COR-L47 (cell line): ENCODE measurements around the gene G3BP1.
A peak's percentile ranks its signal among the peaks of the same experiment; 100 is the strongest.
"Not testable (repeated sequence)": the region's sequence is repeated elsewhere in the genome, so short reads cannot be mapped to it uniquely, and the experiment has no call there.

ENCODE experiments used
- DNase-seq: peaks from one replicate; lab custom pipeline; 2025; lab: John Stamatoyannopoulos, UW

The G3BP1 gene

DNA sequence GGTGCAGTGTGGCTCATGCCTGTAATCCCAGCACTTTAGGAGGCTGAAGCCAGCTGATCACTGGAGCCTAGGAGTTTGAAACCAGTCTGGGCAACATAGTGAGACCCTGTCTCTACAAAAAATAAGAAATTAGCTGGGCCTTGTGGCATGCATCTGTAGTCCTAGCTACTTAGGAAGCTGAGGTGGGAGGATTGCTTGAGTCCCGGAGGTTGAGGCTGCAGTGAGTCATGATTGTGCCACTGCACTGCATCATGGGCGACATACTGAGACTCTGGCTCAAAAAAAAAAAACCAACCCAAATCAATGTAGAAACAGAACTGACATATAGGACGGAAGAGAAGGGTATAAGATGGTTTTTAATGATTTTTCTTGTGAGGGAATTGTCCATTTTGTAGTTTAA, 27.7 kb downstream of the G3BP1 start:
- DNase-seq: no peak

DNA sequence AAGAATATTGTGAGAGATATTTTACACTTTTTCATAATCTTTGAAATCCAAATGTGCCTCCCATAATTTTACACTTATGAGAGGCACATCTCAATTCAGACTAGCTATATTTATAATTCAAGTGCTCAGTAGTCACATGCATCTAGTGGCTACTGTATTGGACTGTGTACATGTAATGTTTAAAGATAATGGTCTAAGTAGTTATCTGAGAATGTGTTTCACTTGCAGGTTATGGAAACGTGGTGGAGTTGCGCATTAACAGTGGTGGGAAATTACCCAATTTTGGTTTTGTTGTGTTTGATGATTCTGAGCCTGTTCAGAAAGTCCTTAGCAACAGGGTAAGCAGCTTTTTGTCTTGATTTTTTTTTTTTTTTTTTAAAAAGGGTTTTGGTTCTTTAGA, 28.8 kb downstream of the G3BP1 start:
- DNase-seq: no peak

DNA sequence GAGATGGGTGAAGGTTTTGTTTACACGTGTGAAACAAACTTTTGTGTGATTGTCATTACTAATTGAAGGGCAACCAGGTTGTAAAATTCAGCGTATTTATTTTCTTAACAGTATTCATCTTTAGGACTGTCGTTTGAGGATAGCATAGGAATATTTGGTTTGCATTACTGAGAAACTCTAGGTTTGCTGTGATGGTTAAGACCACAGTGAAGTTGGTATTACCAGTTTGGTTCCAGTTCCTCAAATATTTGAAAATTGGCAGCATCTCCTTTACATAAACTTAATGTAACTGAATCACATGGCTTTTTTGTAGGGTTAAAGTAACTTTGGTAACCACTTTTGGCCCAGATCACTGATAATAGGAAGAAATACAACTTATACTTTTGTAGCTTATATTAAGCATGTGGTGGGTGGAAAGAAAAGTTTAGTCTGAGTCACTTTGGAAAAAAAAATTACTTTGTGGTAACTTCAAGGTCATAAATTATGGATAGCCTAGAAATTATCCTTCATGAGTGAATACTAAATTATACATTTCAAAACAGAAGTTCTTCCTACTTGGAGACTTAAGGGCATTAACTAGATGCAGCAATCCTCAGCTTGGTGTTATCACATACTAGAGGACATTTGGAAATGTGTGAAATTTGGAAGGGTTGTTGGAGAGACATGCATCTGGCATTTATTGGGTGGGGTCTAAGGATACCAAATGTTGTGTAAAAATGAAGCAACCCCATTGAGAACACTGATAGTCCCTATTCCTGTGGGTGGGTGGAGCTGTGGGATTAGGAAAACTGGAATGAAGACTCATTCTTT, 33.9 kb downstream of the G3BP1 start:
- DNase-seq: no peak

DNA sequence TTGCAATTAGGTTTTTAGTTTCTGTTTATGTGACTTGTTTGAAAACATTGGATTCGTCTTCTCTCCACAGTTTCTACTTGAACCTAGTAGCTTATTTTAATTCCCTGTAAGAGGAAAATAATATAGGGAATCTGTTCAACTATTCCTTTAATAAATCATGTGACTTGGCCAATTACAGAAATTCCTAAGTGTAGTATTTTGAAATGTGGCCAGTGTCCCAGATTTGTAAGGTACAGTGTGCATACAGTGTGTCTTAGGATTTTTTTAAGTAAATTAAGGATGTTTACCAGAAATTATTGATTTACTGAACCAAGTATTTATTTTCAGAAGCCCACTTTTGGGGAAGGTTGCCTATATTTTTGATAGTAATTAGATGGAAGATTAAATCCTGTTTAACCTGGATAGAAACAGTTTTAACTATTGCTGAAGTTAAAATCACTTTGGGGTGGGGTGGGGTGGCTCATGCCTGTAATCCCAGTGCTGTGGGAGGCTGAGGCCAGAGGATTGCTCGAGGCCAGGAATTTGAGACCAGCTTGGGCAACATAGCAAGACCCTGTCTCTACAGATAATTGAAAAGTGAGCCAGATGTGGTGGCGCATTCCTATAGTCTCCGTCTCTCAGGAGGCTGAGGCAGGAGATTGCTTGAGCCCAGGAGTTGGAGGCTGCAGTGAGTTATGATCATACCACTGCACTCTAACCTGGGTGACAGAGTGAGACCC, 36.9 kb downstream of the G3BP1 start:
- no peak for DNase-seq

DNA sequence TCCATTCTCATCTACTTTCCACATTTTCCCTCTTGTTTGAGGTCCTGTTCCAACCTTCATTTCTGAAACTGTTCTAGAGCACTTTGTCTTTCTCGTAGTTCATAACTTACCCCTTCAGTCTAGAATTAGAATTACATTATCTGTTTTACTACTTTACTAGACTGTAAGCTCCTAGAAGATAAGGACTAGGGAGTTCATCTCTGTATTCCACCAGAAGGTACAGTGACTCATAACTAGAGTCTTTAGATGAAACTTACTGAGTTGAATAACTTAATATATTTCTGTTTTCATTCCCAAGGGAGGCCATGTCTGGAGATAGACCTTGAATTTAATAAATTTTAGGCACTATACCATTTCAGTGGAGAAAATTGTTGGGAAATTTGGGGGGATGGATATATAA, 38.7 kb downstream of the G3BP1 start:
- DNase-seq: no peak

DNA sequence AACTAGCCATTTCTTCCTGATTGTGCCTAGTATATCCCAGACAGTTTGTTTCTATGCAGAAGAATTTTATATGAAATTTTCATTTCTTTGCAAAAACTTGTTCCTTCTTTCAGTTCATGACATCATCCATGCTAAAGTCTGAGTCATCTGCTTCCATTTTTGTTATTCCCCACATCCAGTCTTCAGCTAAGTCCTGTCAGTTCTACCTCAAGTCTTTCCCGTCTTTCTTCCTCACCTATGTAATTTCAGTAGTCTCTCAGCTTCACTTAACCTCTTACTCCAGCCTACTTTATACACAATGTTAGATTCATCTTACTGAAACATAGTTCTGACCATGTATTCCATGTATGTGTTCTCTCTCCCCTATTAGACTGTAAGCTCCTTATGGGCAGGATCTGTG, 39.1 kb downstream of the G3BP1 start:
- no peak for DNase-seq

DNA sequence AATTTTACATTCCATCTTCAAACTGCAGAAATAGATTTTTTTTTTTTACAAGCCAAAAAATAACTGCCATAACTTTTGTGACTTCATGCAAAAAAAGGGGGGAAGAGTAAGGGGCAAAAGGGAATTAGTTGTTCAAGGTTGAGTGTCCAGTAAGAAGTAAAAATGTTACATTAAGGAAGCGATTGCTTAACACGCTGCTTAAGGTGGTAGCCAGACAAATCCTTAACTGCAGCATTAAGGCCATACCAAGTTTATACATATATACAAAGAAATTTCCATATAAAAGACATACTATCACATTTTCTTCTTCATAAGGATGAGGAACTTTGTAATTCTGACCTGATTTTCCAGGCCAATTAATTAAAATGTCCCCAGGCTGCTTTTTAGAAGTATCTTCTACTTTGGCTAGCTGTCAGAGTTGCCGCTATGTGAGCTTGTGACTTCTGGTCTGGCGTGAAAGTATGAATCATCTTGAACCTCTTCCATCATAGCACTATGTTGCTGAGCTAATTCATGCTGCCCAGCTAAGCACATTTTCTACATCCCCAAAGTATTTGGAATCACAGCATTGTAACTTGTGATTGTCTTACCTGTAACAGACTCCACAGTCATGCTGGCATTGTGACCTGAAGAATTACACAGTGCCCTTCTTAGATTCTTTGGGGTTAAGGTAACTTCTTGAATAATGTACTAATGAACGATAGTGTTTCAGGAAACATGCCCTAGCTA, 40.0 kb downstream of the G3BP1 start:
- no peak for DNase-seq

DNA sequence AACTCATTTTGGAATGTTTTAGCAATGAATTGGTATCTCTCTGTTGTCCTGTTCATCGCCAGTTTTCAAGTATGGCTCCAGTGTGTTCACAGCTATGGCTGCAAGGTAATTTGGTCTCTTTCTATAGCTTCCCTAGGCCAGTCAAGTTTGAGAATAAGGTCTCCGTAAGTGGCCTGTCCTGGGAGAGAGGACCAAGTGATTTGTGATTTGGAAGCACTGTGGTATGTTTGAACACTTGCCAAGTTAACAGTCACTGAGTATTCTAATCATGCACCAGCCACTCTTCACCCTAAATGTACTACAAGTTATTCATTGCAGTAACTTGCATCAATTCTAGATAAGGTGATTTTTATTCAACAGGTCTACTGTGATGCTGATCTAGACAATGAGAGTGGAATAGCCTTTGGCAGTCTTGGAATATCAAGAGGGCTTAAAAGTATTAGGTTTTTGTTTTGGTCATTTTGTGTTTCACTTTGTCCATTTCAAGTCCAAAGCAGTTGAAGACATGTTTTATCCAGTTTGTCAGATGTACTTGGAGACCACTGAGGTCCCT, 41.1 kb downstream of the G3BP1 start:
- DNase-seq: no peak

DNA sequence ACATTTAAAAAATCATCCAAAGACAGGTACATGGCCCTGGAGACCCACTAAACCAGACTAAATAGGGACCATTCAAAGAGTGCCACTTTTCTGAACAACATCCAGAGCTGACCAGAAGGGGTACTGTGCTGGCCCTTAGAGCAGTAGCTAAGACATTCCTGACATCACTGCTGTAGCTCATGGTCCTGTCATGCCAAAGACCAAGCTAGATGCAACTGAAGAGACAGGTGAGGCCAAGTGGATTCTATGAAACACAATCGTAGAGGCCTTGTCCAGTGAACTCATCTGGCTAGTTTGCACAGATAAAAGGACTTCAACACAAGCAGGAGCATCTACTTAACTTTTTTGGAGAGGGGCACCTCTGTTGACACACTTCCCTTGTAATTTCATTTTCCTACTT, 43.3 kb downstream of the G3BP1 start:
- no peak for DNase-seq

DNA sequence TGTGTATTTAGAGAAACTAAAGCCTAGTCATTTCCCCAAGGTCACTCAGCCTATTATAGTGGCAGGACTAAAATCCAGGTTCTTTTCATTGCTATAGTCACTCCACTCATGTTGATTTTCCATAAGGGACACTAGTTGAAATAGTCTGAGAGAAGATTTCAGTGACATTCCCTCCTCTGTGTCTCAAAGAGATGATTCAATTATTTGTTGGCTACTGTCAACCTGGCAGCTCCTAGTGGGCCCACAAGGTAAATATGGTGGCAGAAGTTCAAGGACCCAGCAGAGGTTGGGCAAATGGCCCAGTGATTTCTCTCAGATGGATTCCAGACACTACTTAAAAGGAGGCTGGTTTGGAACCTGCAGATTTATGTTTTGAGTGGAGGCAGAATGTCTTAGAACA, 48.1 kb downstream of the G3BP1 start:
- DNase-seq: no peak

DNA sequence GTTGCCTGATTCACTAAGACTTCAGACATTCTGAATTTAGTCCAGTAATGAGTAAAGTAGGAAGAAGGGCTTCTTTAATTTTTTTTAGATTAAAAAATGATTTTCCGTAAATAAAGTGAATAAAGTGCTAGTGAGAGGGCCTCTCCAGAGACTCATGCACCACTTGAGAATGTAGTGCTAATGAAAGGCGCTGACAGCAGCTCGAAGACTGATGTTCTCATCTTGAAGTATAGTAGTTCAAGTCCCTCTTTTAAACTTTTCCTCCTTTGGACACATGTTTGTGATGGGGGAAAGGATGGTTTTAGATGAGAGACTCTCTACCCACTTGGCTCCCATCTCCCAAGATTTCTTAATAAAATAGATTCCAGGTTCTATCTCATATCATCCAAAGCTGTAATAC, 48.5 kb downstream of the G3BP1 start:
- no peak for DNase-seq

DNA sequence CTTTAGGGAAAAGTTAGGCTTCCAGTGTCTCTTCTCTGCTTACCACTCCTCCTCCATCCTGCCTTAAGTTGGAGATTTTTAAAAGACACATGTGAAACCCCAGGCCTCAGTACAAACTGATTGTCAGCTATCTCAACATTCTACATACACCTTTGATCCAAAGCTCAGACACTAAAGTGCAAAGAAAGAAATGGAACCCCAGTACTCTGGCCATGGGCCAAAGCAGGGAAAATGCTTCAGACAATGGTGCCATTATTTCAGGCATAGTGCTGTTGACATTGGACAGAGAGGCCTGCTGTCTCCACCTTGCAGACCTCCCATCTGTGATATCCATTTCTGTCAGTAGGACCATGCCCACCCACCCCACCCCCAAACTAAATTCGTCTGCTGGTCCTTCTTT, 49.1 kb downstream of the G3BP1 start:
- DNase-seq: peak; percentile 14

DNA sequence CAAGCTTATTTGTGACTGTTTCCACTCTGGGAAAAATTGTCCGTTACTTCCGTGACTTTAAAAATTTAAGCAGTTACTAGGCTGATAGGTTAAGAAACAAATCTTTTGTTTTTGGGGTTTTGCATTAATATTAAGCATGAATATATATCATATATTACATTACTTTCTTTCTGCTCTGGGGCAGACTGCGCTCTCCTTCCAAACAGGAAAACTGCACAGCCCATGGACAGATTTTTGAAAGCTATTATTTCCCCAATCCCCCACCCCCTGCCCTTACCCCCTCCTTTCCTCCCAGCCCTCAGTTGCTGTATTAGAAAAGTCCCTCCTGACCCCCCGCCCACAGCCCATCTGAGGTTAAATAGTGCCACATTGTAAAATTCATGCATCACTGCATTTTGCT, 50.4 kb downstream of the G3BP1 start:
- DNase-seq: no peak

DNA sequence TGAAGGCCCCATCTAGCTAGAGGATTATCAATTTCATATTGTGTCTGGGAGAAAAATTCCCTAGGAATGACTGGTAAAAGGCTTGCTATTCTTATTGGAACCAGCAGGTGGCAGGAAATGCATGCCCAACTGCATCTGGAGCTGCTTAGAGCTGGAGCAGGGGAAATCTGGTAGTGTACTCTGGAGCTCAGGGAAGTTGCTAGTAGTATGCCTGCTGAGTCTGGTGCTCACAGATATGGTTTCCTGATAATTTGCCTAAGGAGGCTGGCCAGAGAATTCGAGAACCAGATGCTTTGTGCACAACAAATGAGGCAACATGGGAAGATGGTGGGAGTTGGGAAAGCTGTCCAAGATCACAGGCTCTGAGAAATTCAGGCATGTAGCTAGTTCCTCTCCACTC, 53.7 kb downstream of the G3BP1 start:
- DNase-seq: peak; percentile 65

DNA sequence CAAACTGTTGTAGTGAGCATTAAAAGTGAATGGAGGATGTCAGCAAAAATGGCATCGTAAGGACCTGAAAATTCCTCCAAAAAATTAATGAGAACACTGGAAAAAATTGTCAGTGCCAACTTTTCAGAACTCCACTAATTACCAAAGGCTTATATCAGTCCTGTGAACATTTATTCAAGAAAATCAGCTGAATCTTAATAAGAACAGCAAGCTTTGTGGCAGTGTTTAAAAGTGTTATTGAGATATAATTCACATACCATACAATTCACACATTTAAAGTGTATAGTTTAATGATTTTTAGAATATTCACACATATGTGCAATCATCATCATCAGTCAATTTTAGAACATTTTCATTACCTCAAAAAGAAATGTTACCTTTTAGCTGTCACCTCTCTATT, 57.6 kb downstream of the G3BP1 start:
- no peak for DNase-seq

DNA sequence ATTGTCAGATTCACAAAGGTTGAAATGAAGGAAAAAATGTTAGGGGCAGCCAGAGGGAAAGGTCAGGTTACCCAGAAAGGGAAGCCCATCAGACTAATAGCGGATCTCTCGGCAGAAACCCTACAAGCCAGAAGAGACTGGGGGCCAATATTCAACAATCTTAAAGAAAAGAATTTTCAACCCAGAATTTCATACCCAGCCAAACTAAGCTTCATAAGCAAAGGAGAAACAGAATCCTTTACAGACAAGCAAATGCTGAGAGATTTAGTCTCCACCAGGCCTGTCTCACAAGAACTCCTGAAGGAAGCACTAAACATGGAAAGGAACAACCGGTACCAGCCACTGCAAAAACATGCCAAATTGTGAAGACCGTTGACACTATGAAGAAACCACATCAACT, 61.1 kb downstream of the G3BP1 start:
- DNase-seq: not testable (repeated sequence)

DNA sequence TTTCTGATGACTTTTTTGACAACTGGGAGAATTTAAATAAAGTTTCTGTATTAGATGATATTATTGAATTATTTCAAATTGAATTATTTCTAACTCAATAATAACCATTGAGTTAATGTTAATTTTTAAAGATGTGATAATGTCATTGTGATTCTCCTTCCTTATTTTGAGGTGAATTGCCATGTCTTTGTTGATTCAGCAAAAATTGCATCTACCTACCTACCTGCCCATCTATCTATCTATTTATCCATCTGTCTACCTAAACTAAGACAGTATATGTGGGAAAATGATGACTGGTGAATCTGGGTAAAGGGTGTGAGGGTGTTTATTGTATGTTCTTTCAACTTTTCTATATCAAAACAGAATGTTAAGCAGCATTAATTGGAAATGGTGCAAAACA, 75.0 kb downstream of the G3BP1 start:
- no peak for DNase-seq

DNA sequence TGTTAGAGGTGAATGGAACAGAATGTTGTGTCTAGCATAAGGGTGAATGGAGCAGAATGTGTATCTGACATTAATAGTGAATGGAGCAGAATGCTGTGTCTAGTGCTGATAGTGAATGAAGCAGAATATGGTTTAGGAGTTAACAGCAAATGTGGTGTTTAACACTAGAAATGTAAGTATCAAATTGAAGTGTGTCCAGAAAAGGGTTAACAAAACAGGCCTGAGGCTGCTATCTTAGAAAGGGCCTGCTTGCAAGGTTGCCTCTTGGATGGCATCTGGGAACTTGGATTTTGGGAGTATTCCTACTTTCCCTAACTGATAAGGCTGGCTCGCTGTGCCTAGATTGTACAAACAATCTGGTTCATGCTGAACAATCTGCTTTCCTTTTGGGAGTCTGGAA, 76.1 kb downstream of the G3BP1 start:
- no peak for DNase-seq

DNA sequence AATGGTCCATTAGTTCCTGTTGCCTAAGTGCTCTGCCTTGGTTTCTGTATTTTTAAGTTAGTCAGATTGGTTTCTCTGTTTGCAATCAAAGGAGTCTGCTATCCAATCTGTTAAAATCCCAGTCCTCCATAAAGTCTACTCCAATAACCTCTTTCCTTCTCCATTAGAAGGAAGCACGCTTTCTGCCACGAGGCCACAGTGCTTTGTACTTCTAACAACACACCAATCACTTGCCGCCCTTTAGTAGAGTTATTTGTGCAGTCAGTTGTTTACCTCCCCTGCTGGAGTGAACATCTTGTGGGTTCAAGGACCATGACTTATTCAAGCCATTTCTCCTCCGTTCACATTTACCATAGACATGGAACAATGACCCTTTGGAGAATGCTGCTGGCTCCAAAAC, 83.9 kb downstream of the G3BP1 start:
- no peak for DNase-seq

DNA sequence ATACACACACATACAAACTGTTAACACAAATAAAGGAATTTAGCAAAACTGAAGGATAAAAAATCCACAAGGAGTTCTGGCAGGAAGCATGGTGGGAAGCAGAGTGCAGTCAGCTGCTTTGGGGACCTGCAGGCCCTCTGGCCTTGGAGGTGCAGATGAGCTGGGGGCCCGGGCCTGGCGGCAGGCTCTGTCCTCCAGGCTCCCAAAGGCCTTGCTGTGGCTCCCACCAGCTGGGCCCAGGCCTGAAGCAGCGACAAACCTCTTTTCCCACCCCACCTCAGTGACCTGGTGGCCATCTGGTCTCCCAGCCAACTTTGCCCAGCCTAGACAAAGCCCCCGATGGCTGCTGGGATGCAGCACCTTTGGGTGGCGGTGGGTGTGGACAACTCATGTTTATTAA, 85.1 kb downstream of the G3BP1 start:
- DNase-seq: no peak

DNA sequence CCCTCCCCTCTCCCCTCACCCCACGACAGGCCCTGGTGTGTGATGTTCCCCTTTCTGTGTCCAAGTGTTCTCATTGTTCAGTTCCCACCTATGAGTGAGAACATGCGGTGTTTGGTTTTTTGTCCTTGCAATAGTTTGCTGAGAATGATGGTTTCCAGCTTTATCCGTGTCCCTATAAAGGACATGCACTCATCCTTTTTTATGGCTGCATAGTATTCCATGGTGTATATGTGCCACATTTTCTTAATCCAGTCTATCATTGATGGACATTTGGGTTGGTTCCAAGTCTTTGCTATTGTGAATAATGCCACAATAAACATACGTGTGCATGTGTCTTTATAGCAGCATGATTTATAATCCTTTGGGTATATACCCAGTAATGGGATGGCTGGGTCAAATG, 89.1 kb downstream of the G3BP1 start:
- DNase-seq: not testable (repeated sequence)
